H1 (cell line): ENCODE data around the gene NTN4. TPM values are rescaled to one million over a fixed set of nuclear protein-coding genes. Genes with fewer than 3 reads are reported as not detected.

ENCODE experiments used
- CTCF ChIA-PET: fragments of 300-600 bp; sonication (Branson Sonifier 250); formaldehyde crosslinking; loops from one replicate; lab custom pipeline; 2021; ENCODE audit not compliant: partially characterized antibody; lab: Charles Lee
- POLR2A ChIA-PET: fragments of 300-600 bp; sonication (Branson Sonifier 250); formaldehyde crosslinking; loops from one replicate; lab custom pipeline; 2021; ENCODE audit warnings: inconsistent platforms; ENCODE audit not compliant: partially characterized antibody; lab: Charles Lee
- DNase-seq, 2 experiments: peaks; one replicate each; pipeline versions ENCODE4 v3.0.0 to v3.0.0-alpha.2; 2010 to 2022; ENCODE audit warnings: low spot score in 2 of 2, low read depth in 1 of 2, mixed read lengths in 1 of 2
- FAIRE-seq: peaks from 2 replicates; lab custom pipeline; 2011; peaks lifted over from hg19 to GRCh38; lab: Jason Lieb, UNC
- H2AFZ ChIP-seq: 2 replicates; pipeline ENCODE4 v1.8.1; 2012; ENCODE audit warnings: low read length, inconsistent platforms
- H2AK5ac ChIP-seq: 2 replicates; pipeline ENCODE4 v1.6.1; 2013; ENCODE audit warnings: low read depth, low read length
- H2BK120ac ChIP-seq: replicated peaks from 2 replicates; pipeline ENCODE3; 2013; ENCODE audit warnings: low read depth, low read length, inconsistent platforms
- H2BK12ac ChIP-seq: 2 replicates; pipeline ENCODE4 v1.6.1; 2013; ENCODE audit warnings: low read depth, low read length
- H2BK15ac ChIP-seq: 2 replicates; pipeline ENCODE4 v1.6.1; 2013; ENCODE audit warnings: low read length
- H2BK20ac ChIP-seq: 2 replicates; pipeline ENCODE4 v1.6.1; 2013; ENCODE audit warnings: low read length
- H2BK5ac ChIP-seq: 2 replicates; pipeline ENCODE4 v1.6.1; 2013; ENCODE audit warnings: low read depth, low read length
- H3K14ac ChIP-seq: 2 replicates; pipeline ENCODE4 v1.6.1; 2013; ENCODE audit warnings: inconsistent platforms; ENCODE audit not compliant: insufficient read length
- H3K18ac ChIP-seq: 2 replicates; pipeline ENCODE4 v1.6.1; 2013; ENCODE audit warnings: low read length; ENCODE audit errors: extremely low read depth
- H3K23ac ChIP-seq: 2 replicates; pipeline ENCODE4 v1.6.1; 2013; ENCODE audit warnings: inconsistent platforms; ENCODE audit not compliant: insufficient read length
- H3K23me2 ChIP-seq: 2 replicates; pipeline ENCODE4 v1.6.1; 2013; ENCODE audit warnings: low read depth, low read length
- H3K27ac ChIP-seq: 2 replicates; pipeline ENCODE4 v1.6.1; 2011; ENCODE audit warnings: low read depth, low read length, inconsistent platforms
- H3K27me3 ChIP-seq, 4 experiments: replicated peaks in 1 of 4; 1 replicate in 1 of 4; 2 replicates in 3 of 4; pipeline versions ENCODE4 v1.6.1 to v1.8.1; 2011 to 2013; ENCODE audit warnings: low read length in 3 of 4, mild to moderate bottlenecking in 3 of 4, inconsistent platforms in 2 of 4, mixed read lengths in 2 of 4, moderate library complexity in 1 of 4; ENCODE audit not compliant: control insufficient read depth in 3 of 4, insufficient read depth in 3 of 4; ENCODE audit errors: extremely low read depth in 1 of 4
- H3K36me3 ChIP-seq, 4 experiments: 2 replicates each; pipeline versions ENCODE4 v1.6.1 to v1.8.1; 2011 to 2013; ENCODE audit warnings: mild to moderate bottlenecking in 4 of 4, low read length in 3 of 4, moderate library complexity in 2 of 4, control low read depth in 1 of 4, inconsistent platforms in 1 of 4; ENCODE audit not compliant: insufficient read depth in 4 of 4, control insufficient read depth in 2 of 4
- H3K4ac ChIP-seq: replicated peaks from 2 replicates; pipeline ENCODE3; 2013; ENCODE audit warnings: low read length, low read depth, mixed read lengths, inconsistent platforms; ENCODE audit not compliant: insufficient read length
- H3K4me1 ChIP-seq, 4 experiments: replicated peaks in 1 of 4; 1 replicate in 1 of 4; 2 replicates in 3 of 4; pipeline versions ENCODE4 v1.6.1 to v1.8.1; 2011 to 2013; ENCODE audit warnings: low read length in 3 of 4, inconsistent platforms in 2 of 4, mixed read lengths in 1 of 4; ENCODE audit not compliant: insufficient read depth in 4 of 4, control insufficient read depth in 3 of 4
- H3K4me2 ChIP-seq, 2 experiments: 2 replicates each; pipeline versions ENCODE4 v1.6.1 to v1.8.1; 2011 to 2013; ENCODE audit warnings: low read depth in 2 of 2, low read length in 2 of 2, control low read depth in 1 of 2, inconsistent platforms in 1 of 2, mild to moderate bottlenecking in 1 of 2; ENCODE audit not compliant: insufficient read depth in 1 of 2
- H3K4me3 ChIP-seq, 4 experiments: fragments of 200-600, 300-600 bp in 1 of 4; sonication (generic), shearing (Covaris generic), sonication (Bioruptor Twin) in 1 of 4; 2 replicates each; pipeline versions ENCODE4 v1.5.1 to v1.8.1; 2011 to 2016; ENCODE audit warnings: low read length in 4 of 4, low read depth in 3 of 4, control low read depth in 2 of 4, inconsistent platforms in 2 of 4, mild to moderate bottlenecking in 2 of 4, mixed read lengths in 1 of 4, moderate library complexity in 1 of 4; ENCODE audit not compliant: insufficient read depth in 2 of 4; ENCODE audit errors: extremely low read depth in 1 of 4
- H3K56ac ChIP-seq: replicated peaks from 2 replicates; pipeline ENCODE3; 2013; ENCODE audit warnings: low read depth, mild to moderate bottlenecking, mixed read lengths, low read length, inconsistent platforms; ENCODE audit not compliant: insufficient read length
- H3K79me1 ChIP-seq: 2 replicates; pipeline ENCODE4 v1.6.1; 2013; ENCODE audit warnings: low read depth, low read length, control low read depth
- H3K79me2 ChIP-seq, 2 experiments: 2 replicates each; pipeline versions ENCODE4 v1.6.1 to v1.8.1; 2012 to 2013; ENCODE audit warnings: low read length in 2 of 2, mild to moderate bottlenecking in 2 of 2, inconsistent platforms in 1 of 2; ENCODE audit not compliant: insufficient read depth in 2 of 2, control insufficient read depth in 1 of 2
- H3K9ac ChIP-seq, 4 experiments: replicated peaks in 1 of 4; 1 replicate in 1 of 4; 2 replicates in 3 of 4; pipeline versions ENCODE4 v1.6.1 to v1.8.1; 2011 to 2013; ENCODE audit warnings: low read depth in 3 of 4, low read length in 3 of 4, control low read depth in 2 of 4, mild to moderate bottlenecking in 2 of 4, moderate library complexity in 2 of 4, inconsistent platforms in 1 of 4; ENCODE audit errors: extremely low read depth in 1 of 4
- H3K9me3 ChIP-seq, 2 experiments: 2 replicates each; pipeline versions ENCODE4 v1.6.1 to v1.8.1; 2012 to 2013; ENCODE audit warnings: mild to moderate bottlenecking in 2 of 2, moderate library complexity in 2 of 2, control low read depth in 1 of 2, inconsistent platforms in 1 of 2, low read depth in 1 of 2, low read length in 1 of 2, mixed read lengths in 1 of 2; ENCODE audit not compliant: insufficient read depth in 2 of 2
- H4K20me1 ChIP-seq, 2 experiments: replicated peaks in 1 of 2; 2 replicates each; pipeline versions ENCODE3 to v1.8.1; 2011 to 2013; ENCODE audit warnings: inconsistent platforms in 2 of 2, low read length in 2 of 2, mild to moderate bottlenecking in 1 of 2; ENCODE audit not compliant: insufficient read depth in 2 of 2, control insufficient read depth in 1 of 2
- H4K5ac ChIP-seq: 2 replicates; pipeline ENCODE4 v1.6.1; 2013; ENCODE audit warnings: low read length, low read depth, mixed read lengths, inconsistent platforms; ENCODE audit not compliant: insufficient read length
- H4K8ac ChIP-seq: 2 replicates; pipeline ENCODE4 v1.8.0; 2013; ENCODE audit warnings: mild to moderate bottlenecking, moderate library complexity, low read length, inconsistent platforms; ENCODE audit not compliant: insufficient read depth; ENCODE audit errors: extremely low read depth
- H4K91ac ChIP-seq: replicated peaks from 2 replicates; pipeline ENCODE3; 2013; ENCODE audit warnings: low read length, mixed read lengths, inconsistent platforms; ENCODE audit not compliant: insufficient read length
- CHD1 ChIP-seq: IDR thresholded peaks from 2 replicates; pipeline ENCODE4 v1.6.1; 2012; ENCODE audit warnings: low read depth, low read length, improper control_type of control experiment
- CHD2 ChIP-seq: IDR thresholded peaks from 2 replicates; pipeline ENCODE4 v1.6.1; 2012; ENCODE audit warnings: low read length, improper control_type of control experiment
- CTCF ChIP-seq, 3 experiments: IDR thresholded peaks; 1 replicate in 2 of 3; 2 replicates in 1 of 3; pipeline versions ENCODE4 v1.5.1 to v1.6.1; 2011; ENCODE audit warnings: low read length in 3 of 3, mild to moderate bottlenecking in 3 of 3, inconsistent platforms in 2 of 3, low read depth in 1 of 3, moderate library complexity in 1 of 3; ENCODE audit not compliant: insufficient read depth in 1 of 3; ENCODE audit errors: control extremely low read depth in 1 of 3
- MAX ChIP-seq: IDR thresholded peaks from 2 replicates; pipeline ENCODE4 v1.6.1; 2012; ENCODE audit warnings: inconsistent platforms
- PHF8 ChIP-seq: fragments of 200-600 bp; sonication (generic); conservative IDR thresholded peaks from 2 replicates; pipeline ENCODE4 v1.7.1; 2012; ENCODE audit warnings: low read depth, mild to moderate bottlenecking, inconsistent platforms, low read length, moderate library complexity
- SIX5 ChIP-seq: IDR thresholded peaks from 2 replicates; pipeline ENCODE4 v1.6.1; 2011; ENCODE audit warnings: mild to moderate bottlenecking, low read depth, low read length
- WGBS, 2 experiments: shearing (Covaris generic) in 1 of 2; methylation state at CpG; one replicate each; pipeline versions ENCODE4 v1.1.6 to v1.1.7; 2013 to 2015; ENCODE audit warnings: low lambda C conversion rate in 2 of 2, mixed read lengths in 2 of 2, inconsistent platforms in 1 of 2, low coverage in 1 of 2, missing lambda C conversion rate in 1 of 2; ENCODE audit not compliant: insufficient replicate concordance in 2 of 2, insufficient coverage in 1 of 2, insufficient read length in 1 of 2; ENCODE audit errors: extremely low coverage in 1 of 2, missing lambda C conversion rate in 1 of 2; 5-methylcytosine and 5-hydroxymethylcytosine counted together
- polyA plus RNA-seq, 7 experiments: library from polyadenylated mRNA; depleted of rRNA in 3 of 7; stranded (reverse) in 5 of 7; unstranded in 2 of 7; fragments of >200 nt in 5 of 7; fragments of 200-250 nt in 2 of 7; gene quantifications; 1 replicate in 5 of 7; 2 replicates in 1 of 7; 4 replicates in 1 of 7; pipeline versions ENCODE4 v1.2.1 to v1.2.3, GENCODE V29; 2011 to 2013; ENCODE audit warnings: missing spikeins in 2 of 7, mixed read lengths in 2 of 7
- total RNA-seq: library from RNA; stranded (reverse); fragmentation: NEBNext Ultra II Directional; extraction: Animal tissue kit (Norgen Biotek cat#: 25700); gene quantifications from 2 replicates; pipeline ENCODE4 v1.2.1, GENCODE V29; 2021

The NTN4 gene
- total and polyA plus RNA-seq, 2 of the 8 experiments (the other 6 are each of a cell fraction or from before 2014, with no cell fraction given) = 0.74 to 1.3 TPM

GRCh38 chr12:95759039-95759438, 31.5 kb downstream of the NTN4 start:
- no peaks in the 10 kb centered on the region for H3K79me2 ChIP-seq
- POLR2A ChIA-PET = no interaction called here
- no peak for TF ChIP-seq SIX5
- no peak for TF ChIP-seq PHF8
- no peak for TF ChIP-seq CTCF (IDR thresholded peaks at IDR 0.05; ENCODE audit: control extremely low read depth in 1 of 3, insufficient read depth in 1 of 3, low read depth in 1 of 3, low read length in 3 of 3)
- no peak for TF ChIP-seq MAX
- TF ChIP-seq CHD2 = no peak
- no peak for TF ChIP-seq CHD1

More at GRCh38 chr12:95759039-95759438, 31.5 kb downstream of the NTN4 start:
- H4K5ac ChIP-seq = no peak overlapping the region
- H3K23me2 ChIP-seq = no peaks in the 10 kb centered on the region
- no peak for DNase-seq
- 0 out of 4 replicates have a peak, but pooled peaks cover 0 to 3% of the 10 kb centered on the region in 2 experiments for H3K9me3 ChIP-seq
- H3K79me1 ChIP-seq = no peaks in the 10 kb centered on the region
- H2BK20ac ChIP-seq = no peak overlapping the region
- H4K91ac ChIP-seq = no peak overlapping the region
- H3K4me1 ChIP-seq = peaks cover 0 to 6% (median 2%) of the 10 kb centered on the region in 4 experiments; a peak in 4 of 7 replicates
- H3K14ac ChIP-seq = no peak overlapping the region
- H2BK120ac ChIP-seq = no peak overlapping the region
- H4K20me1 ChIP-seq = no peaks in the 10 kb centered on the region
- CTCF ChIA-PET = interaction anchor here (0.5 to 1.1 kb wide), 3 partner anchors 32 to 206 kb away, joined by 3 read pairs; no protein-coding TSS in a partner anchor
- no peak overlapping the region for H2BK15ac ChIP-seq
- no peak overlapping the region for H3K27ac ChIP-seq
- H4K8ac ChIP-seq = no peak overlapping the region
- H3K18ac ChIP-seq = no peak overlapping the region
- H2BK5ac ChIP-seq = no peak overlapping the region
- no peak overlapping the region for H2AK5ac ChIP-seq
- no peak overlapping the region for H3K9ac ChIP-seq
- H3K4me2 ChIP-seq = no peak overlapping the region
- H3K27me3 ChIP-seq = no peaks in the 10 kb centered on the region
- H3K4ac ChIP-seq = no peak overlapping the region
- no peak overlapping the region for H3K4me3 ChIP-seq
- H3K23ac ChIP-seq = no peak overlapping the region
- H3K56ac ChIP-seq = no peak overlapping the region
- WGBS, 2 experiments = 91% methylated on average over 3 of the region's 3 CpGs; no CpG with 5 or more reads in 1 of the 2 experiments
- H2AFZ ChIP-seq = no peak overlapping the region
- no peak for FAIRE-seq
- no peaks in the 10 kb centered on the region for H3K36me3 ChIP-seq
- H2BK12ac ChIP-seq = no peak overlapping the region
